Esophagus muscularis mucosa (tissue), 4 donors: ENCODE data around the gene CRYBA2. TPM values are rescaled to one million over a fixed set of nuclear protein-coding genes. Genes with fewer than 3 reads are reported as not detected.

Experiments used
- DNase-seq: peaks from one replicate; pipeline ENCODE4 v3.0.0-alpha.2; 2017; ENCODE audit errors: extremely low spot score
- H3K27ac ChIP-seq, 4 donors: fragments of 200-600 bp; sonication (generic); replicated peaks in 1 of 4; 1 replicate in 3 of 4; 2 replicates in 1 of 4; pipeline ENCODE4 v1.5.1; 2016 to 2019; ENCODE audit warnings: mild to moderate bottlenecking in 1 of 4
- H3K27me3 ChIP-seq, 4 donors: fragments of 200-600 bp; sonication (generic); one replicate each; pipeline versions ENCODE4 v1.5.1 to v1.6.0; 2016 to 2019
- H3K36me3 ChIP-seq, 4 donors: fragments of 200-600 bp; sonication (generic); one replicate each; pipeline ENCODE4 v1.5.1; 2016 to 2019
- H3K4me1 ChIP-seq, 4 donors: fragments of 200-600 bp; sonication (generic); one replicate each; pipeline ENCODE4 v1.5.1; 2016 to 2019
- H3K4me3 ChIP-seq, 4 donors: fragments of 200-600 bp; sonication (generic); 1 replicate in 2 of 4; 2 replicates in 2 of 4; pipeline ENCODE4 v1.5.1; 2016 to 2019; ENCODE audit warnings: mild to moderate bottlenecking in 4 of 4, moderate library complexity in 1 of 4
- H3K9me3 ChIP-seq, 4 donors: fragments of 200-600 bp; sonication (generic); 1 replicate in 3 of 4; 2 replicates in 1 of 4; pipeline ENCODE4 v1.5.1; 2016 to 2019
- CTCF ChIP-seq, 3 experiments: fragments of 200-600 bp in 2 of 3; fragments of 450-650 bp in 1 of 3; sonication (generic) in 2 of 3; IDR thresholded peaks; one replicate each; pipeline ENCODE4 v1.5.1; 2017 to 2019; ENCODE audit warnings: antibody characterized with exemption in 3 of 3, mild to moderate bottlenecking in 2 of 3, moderate library complexity in 1 of 3
- EP300 ChIP-seq: sonication (generic); formaldehyde crosslinking; IDR thresholded peaks from one replicate; pipeline ENCODE4 v1.6.1; 2017; ENCODE audit warnings: antibody characterized with exemption
- POLR2A ChIP-seq: fragments of 450-650 bp; IDR thresholded peaks from one replicate; pipeline ENCODE4 v1.6.1; 2017; ENCODE audit warnings: antibody characterized with exemption, moderate library complexity, mild to moderate bottlenecking, low read depth
- POLR2AphosphoS5 ChIP-seq, 2 donors: sonication (generic); formaldehyde crosslinking; IDR thresholded peaks; one replicate each; pipeline ENCODE4 v1.6.1; 2017; ENCODE audit warnings: antibody characterized with exemption in 2 of 2
- WGBS: methylation state at CpG from one replicate; pipeline ENCODE4 v1.1.5; 2018; 5-methylcytosine and 5-hydroxymethylcytosine counted together
- intact Hi-C: fragments of 100-400 bp; cut with DNase I; formaldehyde crosslinking; loops from one replicate; pipeline ENCODE4 v1.15.1; 2023
- total RNA-seq, 4 donors: library from RNA; depleted of rRNA; stranded (reverse); fragments of >200 nt; gene quantifications; one replicate each; pipeline versions ENCODE4 v1.1.0 to v1.2.1, GENCODE V29; 2016

Gene CRYBA2
- total RNA-seq, 4 donors from 2014 or later = not detected

- Histone ChIP-seq H3K36me3 (no peaks in the 10 kb centered on the region), H3K4me1 (peaks cover 0 to 46% (median 33%) of the 10 kb centered on the region in 4 donors), H3K4me3 (peak within 1 kb of the TSS; percentile 44 to 54 (median 48)), H3K27me3 (peaks cover 0 to 98% (median 52%) of the 10 kb centered on the region in 4 donors), H3K9me3 (no peaks in the 10 kb centered on the region), H3K27ac (no peak within 1 kb of the TSS)
- TF ChIP-seq CTCF (IDR thresholded peaks at IDR 0.05) (no peak), POLR2AphosphoS5 (IDR thresholded peaks at IDR 0.05) (no peak), POLR2A (no peak), EP300 (no peak)
- 0% methylated on average over 13 of the region's 37 CpGs for WGBS
- intact Hi-C loops = no loop called here
- DNase-seq = no peak
Measured at GRCh38 chr2:218959141-218959731, 34.0 kb downstream of the CRYBA2 start, which contains the start of gene CDK5R2. TSS of gene CDK5R2 (plus strand) at chr2:218959666. CDS start at chr2:218959821, 155 bp downstream.

- Histone ChIP-seq H3K4me3 (no peak overlapping the region), H3K27me3 (peaks cover 0 to 98% (median 42%) of the 10 kb centered on the region in 4 donors), H3K4me1 (peaks cover 0 to 43% (median 33%) of the 10 kb centered on the region in 4 donors), H3K9me3 (no peaks in the 10 kb centered on the region), H3K36me3 (no peaks in the 10 kb centered on the region), H3K27ac (no peak overlapping the region)
- WGBS = 80% methylated on average over 1 of the region's 1 CpG
- no peak for TF ChIP-seq POLR2A
- TF ChIP-seq POLR2AphosphoS5 (IDR thresholded peaks at IDR 0.05) = no peak
- no peak for TF ChIP-seq EP300
- TF ChIP-seq CTCF (IDR thresholded peaks at IDR 0.05) = no peak
- DNase-seq = no peak
- intact Hi-C loops = no loop called here
Measured at GRCh38 chr2:218958276-218958675, 34.9 kb downstream of the CRYBA2 start.

- H3K36me3 ChIP-seq = no peaks in the 10 kb centered on the region
- TF ChIP-seq CTCF (IDR thresholded peaks at IDR 0.05) = no peak
- TF ChIP-seq POLR2AphosphoS5 (IDR thresholded peaks at IDR 0.05) = no peak
- no peak for TF ChIP-seq EP300
- no peak for TF ChIP-seq POLR2A
- DNase-seq = no peak
- intact Hi-C loops = no loop called here
- no peaks in the 10 kb centered on the region for H3K9me3 ChIP-seq
- H3K27me3 ChIP-seq = peaks cover 0 to 98% (median 36%) of the 10 kb centered on the region in 4 donors
- 80% methylated on average over 4 of the region's 4 CpGs for WGBS
- H3K4me1 ChIP-seq = peaks cover 0 to 37% (median 27%) of the 10 kb centered on the region in 4 donors
- H3K27ac ChIP-seq = no peak overlapping the region
- no peak overlapping the region for H3K4me3 ChIP-seq
Measured at GRCh38 chr2:218957671-218958070, 35.6 kb downstream of the CRYBA2 start.

GRCh38 chr2:218956039-218956438, 37.2 kb downstream of the CRYBA2 start:
- no peaks in the 10 kb centered on the region for H3K36me3 ChIP-seq
- peaks cover 0 to 97% (median 20%) of the 10 kb centered on the region in 4 donors for H3K27me3 ChIP-seq
- intact Hi-C loops = no loop called here
- no peaks in the 10 kb centered on the region for H3K9me3 ChIP-seq
- no peak for DNase-seq
- TF ChIP-seq POLR2AphosphoS5 (IDR thresholded peaks at IDR 0.05) (no peak), POLR2A (no peak), CTCF (IDR thresholded peaks at IDR 0.05) (no peak), EP300 (no peak)
- 55% methylated on average over 1 of the region's 1 CpG for WGBS
- peaks cover 0 to 22% (median 20%) of the 10 kb centered on the region in 4 donors for H3K4me1 ChIP-seq
- no peak overlapping the region for H3K4me3 ChIP-seq
- H3K27ac ChIP-seq = no peak overlapping the region
